GM21390 (cell line): Measurements from ENCODE around the gene IL21R.
A peak's percentile ranks its signal among the peaks of the same experiment; 100 is the strongest.

ENCODE experiments used
- ATAC-seq: cut with Tn5 transposase; IDR thresholded peaks from one replicate; pipeline ENCODE4 v1.9.1; 2021; ENCODE audit not compliant: unreplicated experiment

IL21R gene

GRCh38 chr16:27401768-27402568, at the start of gene IL21R:
Gene IL21R (plus strand): TSS chr16:27402174. CDS start chr16:27430072, 27,898 bp downstream.
- ATAC-seq, result peak; percentile 52

- ATAC-seq, result no peak
Observed at GRCh38 chr16:27353853-27354252, 48.1 kb upstream of the IL21R start.

GRCh38 chr16:27355610-27356009, 46.4 kb upstream of the IL21R start:
- no peak for ATAC-seq

DNA sequence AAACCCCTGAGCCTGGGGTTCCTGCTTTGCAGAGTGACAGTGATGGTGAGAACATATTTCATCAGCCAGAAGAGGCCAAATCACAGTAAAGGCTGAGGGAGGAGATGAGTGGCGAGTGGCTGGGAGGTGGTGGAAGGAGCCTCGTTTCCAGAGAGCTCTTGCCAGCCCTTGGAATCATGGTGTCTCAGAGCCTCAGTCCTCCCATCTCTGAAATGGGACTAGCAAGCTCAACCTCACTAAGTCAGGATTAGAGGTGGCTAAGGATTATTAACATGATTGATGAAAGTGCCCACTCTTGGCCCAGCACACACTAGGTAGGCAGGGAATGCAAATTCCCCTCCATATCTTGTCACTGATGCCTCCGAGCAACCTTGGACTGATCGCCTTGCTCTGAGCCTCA, 45.2 kb upstream of the IL21R start:
- ATAC-seq, result no peak

DNA sequence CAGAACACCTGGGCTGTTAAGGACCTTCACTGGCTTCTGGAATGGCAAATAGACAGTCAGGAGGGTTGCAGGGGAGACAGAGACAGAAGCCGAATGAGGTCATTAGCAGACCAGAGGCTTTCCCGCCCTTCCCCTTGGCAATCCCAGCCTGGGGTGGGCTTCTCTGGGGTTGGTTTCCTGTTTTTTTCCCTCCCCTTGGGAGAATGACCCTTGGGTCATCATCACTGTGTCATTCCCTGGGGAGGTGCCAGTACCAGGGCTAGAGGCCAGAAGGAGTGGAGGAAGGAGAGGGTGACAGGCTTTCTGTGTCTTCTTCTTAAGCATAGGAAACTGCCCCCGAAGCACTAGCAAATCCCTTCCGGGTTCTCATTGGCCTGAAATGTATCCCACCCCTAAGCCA, 42.9 kb upstream of the IL21R start:
- no peak for ATAC-seq

DNA sequence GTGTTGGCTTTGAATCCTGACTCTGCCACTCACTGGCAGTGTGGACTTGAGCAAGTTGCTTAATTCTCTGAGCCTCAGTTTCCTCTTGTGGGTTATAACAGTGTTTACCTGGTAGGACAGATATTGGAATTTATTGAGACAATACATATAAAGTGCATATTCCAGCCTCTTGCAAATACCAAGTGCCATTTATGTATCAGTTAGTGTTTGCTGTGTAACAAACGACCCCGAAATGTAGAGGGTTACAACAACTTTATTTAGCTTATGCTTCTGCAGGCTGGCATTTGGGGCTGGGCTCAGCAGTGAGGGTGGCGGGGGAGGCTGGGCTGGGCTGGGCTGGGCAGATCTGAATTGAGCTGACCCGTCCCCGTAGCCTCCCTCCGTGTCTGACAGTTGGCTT, 42.4 kb upstream of the IL21R start:
- ATAC-seq, result no peak

DNA sequence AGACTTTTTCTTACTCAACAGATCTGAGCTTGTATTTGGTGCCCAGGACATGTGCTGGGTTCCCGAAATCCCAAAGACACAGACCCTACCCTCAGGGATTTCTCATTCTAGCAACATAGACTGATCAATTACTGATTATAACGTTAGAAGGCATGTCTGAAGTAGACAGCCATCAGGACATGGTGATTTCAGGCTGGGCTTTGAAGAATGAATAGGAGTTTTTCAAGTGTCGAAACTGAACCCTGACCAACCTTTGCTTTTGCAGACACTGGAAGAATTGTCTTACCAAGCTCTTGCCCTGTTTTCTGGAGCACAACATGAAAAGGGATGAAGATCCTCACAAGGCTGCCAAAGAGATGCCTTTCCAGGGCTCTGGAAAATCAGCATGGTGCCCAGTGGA, 40.0 kb upstream of the IL21R start:
- no peak for ATAC-seq

- ATAC-seq, result no peak
Observed at GRCh38 chr16:27362570-27363245, 39.3 kb upstream of the IL21R start.

- ATAC-seq, result no peak
Observed at GRCh38 chr16:27363246-27363632, 38.7 kb upstream of the IL21R start.

DNA sequence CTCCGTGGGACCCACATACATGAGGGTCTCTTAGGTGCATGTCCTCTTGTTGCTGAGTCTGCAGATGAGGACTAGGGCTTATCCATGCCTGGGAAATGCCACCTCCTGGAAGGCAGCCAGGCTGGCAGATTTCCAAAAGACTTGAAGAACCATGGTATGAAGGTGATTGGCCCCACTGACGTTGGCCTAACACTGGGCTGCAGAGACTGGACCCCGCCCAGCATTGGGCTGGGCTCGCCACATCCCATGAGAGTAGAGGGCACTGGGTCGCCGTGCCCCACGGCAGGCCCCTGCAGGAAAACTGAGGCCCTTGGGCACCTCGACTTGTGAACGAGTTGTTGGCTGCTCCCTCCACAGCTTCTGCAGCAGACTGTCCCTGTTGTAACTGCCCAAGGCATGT, 38.2 kb upstream of the IL21R start:
- no peak for ATAC-seq

DNA sequence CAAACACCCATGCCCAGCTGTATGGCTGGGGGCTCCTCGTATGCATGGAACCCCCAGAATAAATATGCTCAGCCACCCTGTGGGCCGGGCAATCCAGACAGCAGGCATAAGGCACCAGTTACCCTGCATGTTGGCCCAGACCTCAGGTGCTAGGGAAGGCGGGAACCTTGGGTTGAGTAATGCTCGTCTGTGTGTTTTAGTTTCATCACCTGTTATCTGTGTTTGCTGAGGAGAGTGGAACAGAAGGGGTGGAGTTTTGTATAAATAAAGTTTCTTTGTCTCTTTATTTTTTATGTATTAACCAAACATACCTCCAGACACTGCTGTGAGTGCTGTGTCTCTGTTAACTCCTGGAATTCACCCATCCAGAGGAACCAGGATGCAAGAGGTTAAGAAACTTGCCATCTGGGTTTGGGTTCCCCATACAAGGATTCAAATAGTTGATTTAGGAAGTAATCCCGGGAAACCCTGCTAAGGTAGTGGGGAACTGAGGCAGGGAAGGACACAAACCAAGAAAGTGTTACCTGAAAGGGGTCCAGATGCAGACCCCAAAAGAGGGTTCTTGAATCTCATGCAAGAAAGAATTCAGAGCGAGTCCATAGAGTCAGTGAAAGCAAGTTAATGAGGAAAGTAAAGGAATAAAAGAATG, 37.4 kb upstream of the IL21R start:
- no peak for ATAC-seq

- no peak for ATAC-seq
Observed at GRCh38 chr16:27365142-27366089, 36.6 kb upstream of the IL21R start.

DNA sequence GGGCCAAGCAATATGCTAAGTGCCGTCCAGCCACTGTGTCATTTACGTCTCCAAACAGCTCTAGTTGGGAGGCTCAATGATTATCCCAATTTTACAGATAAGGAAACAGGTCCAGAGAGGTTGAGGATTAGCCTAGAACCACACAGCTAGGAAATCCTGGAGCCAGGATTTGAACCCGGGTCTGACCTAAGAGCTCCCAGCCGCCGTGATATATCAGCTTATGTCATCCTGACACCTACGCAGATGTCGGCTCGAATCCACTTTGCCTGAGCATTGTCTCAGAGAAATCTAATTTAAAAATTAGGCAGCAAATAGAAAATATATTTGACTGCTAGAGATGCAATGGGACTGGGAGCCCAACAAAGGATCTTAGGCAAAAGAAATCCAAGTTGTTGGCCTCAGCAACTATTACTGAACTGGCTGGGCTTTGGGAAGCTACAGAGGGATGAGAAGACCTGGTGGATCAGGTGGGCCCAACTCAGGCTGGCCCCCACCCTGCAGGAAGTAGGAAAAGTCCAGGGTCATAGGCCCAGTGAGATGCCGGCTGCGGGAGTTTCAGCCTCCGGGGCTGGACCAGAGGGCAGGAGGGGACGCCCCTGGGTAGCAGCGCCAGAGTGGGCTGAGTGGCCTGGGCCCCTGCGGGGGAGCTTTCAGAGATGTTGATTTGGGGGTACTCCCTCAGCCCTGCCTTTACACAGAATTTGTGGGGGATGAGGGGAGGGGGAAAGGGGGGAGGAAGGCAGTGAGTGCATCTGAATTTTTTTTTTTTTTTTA, 35.1 kb upstream of the IL21R start:
- ATAC-seq, result peak; percentile 11

DNA sequence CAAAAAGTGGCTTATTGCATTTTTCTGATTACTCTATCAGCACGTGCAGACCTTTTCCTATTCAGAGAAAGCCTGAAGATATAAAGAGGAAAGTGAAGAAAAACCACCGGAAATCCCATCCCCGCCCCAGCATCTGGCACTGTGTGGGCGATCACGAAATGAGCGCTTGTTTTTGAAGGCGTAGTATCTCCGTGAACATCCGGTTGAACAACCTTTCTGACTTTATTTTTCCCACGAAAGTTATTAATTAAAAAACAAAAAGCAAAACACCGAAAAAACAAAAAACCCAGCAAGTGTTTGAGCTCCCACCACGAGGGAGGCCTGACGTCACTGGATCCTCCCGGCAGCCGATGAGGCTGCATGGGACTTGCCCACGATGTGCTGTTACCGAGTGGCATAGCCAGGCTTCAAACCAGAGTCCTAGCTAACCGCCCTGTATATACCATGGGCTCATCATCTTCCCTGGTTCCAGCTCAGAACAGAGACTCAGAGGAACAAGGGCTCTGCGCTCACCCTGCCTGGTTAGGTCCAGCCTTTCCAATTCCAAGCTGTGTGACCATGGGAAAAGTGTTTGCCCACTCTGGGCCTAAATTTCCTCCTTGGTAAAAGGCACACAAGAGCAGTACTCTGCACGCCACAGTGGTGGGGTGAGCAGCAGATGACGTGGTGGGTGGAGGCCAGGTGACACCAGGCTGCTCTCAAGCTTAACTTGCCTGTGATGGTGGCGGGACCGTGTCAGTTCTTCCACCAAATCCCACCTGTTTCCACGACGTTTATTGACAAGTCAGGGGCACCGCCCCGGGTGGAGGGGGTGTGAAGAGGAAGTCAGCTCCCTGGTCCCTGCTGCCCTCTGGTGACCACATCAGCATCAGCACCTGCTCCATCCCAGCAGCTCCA, 34.3 kb upstream of the IL21R start:
- peak; percentile 69 for ATAC-seq

DNA sequence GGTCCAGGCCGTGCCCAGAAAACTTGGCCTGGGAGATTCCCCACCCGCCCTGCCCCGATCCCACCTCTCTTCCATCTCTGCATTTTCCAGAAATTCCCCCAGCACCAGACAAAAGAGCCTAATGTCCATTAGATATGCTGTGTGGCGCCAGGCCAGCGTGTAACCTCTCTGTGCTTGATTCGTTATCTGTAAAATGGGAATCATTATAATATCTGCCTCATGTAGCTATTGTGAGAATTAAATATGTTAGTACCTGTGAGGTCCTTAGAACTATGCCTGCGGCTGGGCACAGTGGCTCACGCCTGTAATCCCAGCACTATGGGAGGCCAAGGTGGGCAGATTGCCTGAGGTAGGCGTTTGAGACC, 33.6 kb upstream of the IL21R start:
- no peak for ATAC-seq

GRCh38 chr16:27369806-27370205, 32.2 kb upstream of the IL21R start:
- no peak for ATAC-seq

DNA sequence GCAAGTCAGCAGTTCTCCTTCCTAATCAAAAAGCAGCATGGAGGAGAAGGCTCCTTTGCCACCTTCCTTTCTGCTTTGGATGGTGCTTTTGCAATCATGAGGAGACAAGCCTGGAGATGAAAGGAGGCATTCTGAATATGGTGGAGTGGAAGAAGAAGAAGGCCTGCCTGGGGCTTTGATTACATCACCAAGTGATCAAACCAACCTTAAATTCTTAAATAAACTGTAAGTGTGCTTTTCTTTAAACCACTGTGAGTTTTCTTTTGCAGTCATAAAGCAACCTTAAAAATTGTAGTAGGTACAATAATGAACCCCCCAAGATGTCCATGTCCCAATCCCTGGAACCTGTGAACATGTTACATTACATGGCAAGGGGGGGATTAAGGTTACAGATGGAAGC, 31.7 kb upstream of the IL21R start:
- no peak for ATAC-seq

GRCh38 chr16:27373312-27373711, 28.7 kb upstream of the IL21R start:
- ATAC-seq, result no peak

DNA sequence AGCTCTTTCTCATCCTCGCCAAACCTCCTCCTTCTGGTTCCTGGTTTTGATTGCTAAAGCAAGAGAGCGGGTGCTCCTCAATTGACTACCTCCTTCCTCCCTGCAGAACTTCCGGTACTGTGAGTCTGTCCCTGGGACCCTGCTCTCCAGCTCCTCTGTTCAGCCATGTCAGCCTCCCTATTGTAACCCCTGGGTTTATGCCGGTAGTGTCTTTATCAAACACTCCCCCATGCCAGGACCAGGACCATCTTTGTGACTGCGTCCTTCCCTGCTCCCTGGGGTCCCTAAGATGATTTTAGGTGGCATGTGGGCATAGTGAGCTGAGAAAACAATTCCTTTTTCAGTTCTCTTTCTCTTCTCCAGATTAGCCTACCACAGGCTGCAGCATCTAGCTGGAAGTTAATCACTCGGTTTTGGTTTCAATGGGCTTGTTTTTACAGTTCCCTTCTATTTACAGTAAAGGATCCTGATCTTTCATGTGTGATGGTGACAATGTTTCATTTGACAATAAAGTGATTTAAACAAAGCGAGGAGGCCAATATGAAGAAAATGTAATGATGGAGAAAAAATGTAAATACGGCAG, 27.7 kb upstream of the IL21R start:
- peak; percentile 27 for ATAC-seq
